AG04450 (cell line): ENCODE data around the gene CDS2. TPM values are rescaled to one million over a fixed set of nuclear protein-coding genes. Genes with fewer than 3 reads are reported as not detected.

Experiments
- CTCF ChIA-PET: fragments of 300-600, 350-600 bp; formaldehyde crosslinking; extraction: SDS; loops from one replicate; lab custom pipeline; 2022; ENCODE audit warnings: antibody characterized with exemption, inconsistent platforms; lab: Charles Lee
- POLR2A ChIA-PET: fragments of 350-600 bp; formaldehyde crosslinking; extraction: SDS; loops from one replicate; lab custom pipeline; 2021; ENCODE audit warnings: antibody characterized with exemption, inconsistent platforms; lab: Yijun Ruan, JAX
- DNase-seq: peaks from one replicate; pipeline ENCODE4 v3.0.0-alpha.2; 2011; ENCODE audit warnings: low read depth, low spot score
- H3K27ac ChIP-seq: one replicate; pipeline ENCODE4 v1.5.1; 2012; ENCODE audit warnings: low read depth, low read length, control low read depth
- H3K27me3 ChIP-seq: one replicate; pipeline ENCODE4 v1.6.0; 2012; ENCODE audit warnings: low read length; ENCODE audit not compliant: control insufficient read depth, insufficient read depth
- H3K4me3 ChIP-seq: 2 replicates; pipeline ENCODE4 v1.5.1; 2011; ENCODE audit warnings: mild to moderate bottlenecking, low read depth, low read length, control low read depth
- H3K9me3 ChIP-seq: 2 replicates; pipeline ENCODE4 v1.5.1; 2012; ENCODE audit warnings: low read length; ENCODE audit not compliant: control insufficient read depth, insufficient read depth
- CTCF ChIP-seq: IDR thresholded peaks from 2 replicates; pipeline ENCODE4 v1.5.1; 2011; ENCODE audit warnings: low read depth, low read length, control low read depth, inconsistent platforms
- polyA plus RNA-seq: library from polyadenylated mRNA; depleted of rRNA; stranded (reverse); fragments of >200 nt; gene quantifications from 2 replicates; pipeline ENCODE4 v1.2.3, GENCODE V29; 2011

CDS2 gene
- polyA plus RNA-seq, 1 experiment, result 48.7 TPM

- ChIA-PET CTCF (interaction anchor here (3.0 to 12.5 kb wide), 2 partner anchors 9 to 57 kb away, joined by 23 to 284 read pairs; partner anchors contain the start of gene CDS2), POLR2A (no interaction called here)
- no peak for TF ChIP-seq CTCF
- Histone ChIP-seq H3K27ac (no peak overlapping the region), H3K27me3 (no peaks in the 10 kb centered on the region), H3K9me3 (no peaks in the 10 kb centered on the region), H3K4me3 (no peak overlapping the region)
- no peak for DNase-seq
Measured at GRCh38 chr20:5183731-5184474, 57.1 kb downstream of the CDS2 start.

- ChIA-PET POLR2A (no interaction called here), CTCF (interaction anchor here (3.0 to 12.5 kb wide), 2 partner anchors 8 to 58 kb away, joined by 23 to 284 read pairs; partner anchors contain the start of gene CDS2)
- no peak for TF ChIP-seq CTCF
Measured at GRCh38 chr20:5184684-5185083, 57.9 kb downstream of the CDS2 start.

GRCh38 chr20:5187122-5187521, 60.3 kb downstream of the CDS2 start:
- Histone ChIP-seq H3K4me3 (no peak overlapping the region), H3K9me3 (no peaks in the 10 kb centered on the region), H3K27ac (no peak overlapping the region), H3K27me3 (no peaks in the 10 kb centered on the region)
- DNase-seq, result no peak
- no peak for TF ChIP-seq CTCF
- ChIA-PET POLR2A (interaction anchor here (0.7 kb wide), 1 partner anchor 33 kb away, joined by 3 read pairs; no protein-coding TSS in a partner anchor), CTCF (interaction anchor here (12.5 kb wide), 1 partner anchor 60 kb away, joined by 284 read pairs; the partner anchor contains the start of gene CDS2)

More at GRCh38 chr20:5184684-5185083, 57.9 kb downstream of the CDS2 start:
- Histone ChIP-seq H3K27ac (no peak overlapping the region), H3K9me3 (no peaks in the 10 kb centered on the region), H3K4me3 (no peak overlapping the region), H3K27me3 (no peaks in the 10 kb centered on the region)
- no peak for DNase-seq

- DNase-seq, result no peak
- POLR2A ChIA-PET, result no interaction called here
Measured at GRCh38 chr20:5188736-5189135, 61.9 kb downstream of the CDS2 start.

More at GRCh38 chr20:5188736-5189135, 61.9 kb downstream of the CDS2 start:
- CTCF ChIA-PET, result interaction anchor here (1.1 to 12.5 kb wide), 2 partner anchors 17 to 62 kb away, joined by 3 to 284 read pairs; partner anchors contain the start of gene CDS2
- Histone ChIP-seq H3K4me3 (no peak overlapping the region), H3K27ac (no peak overlapping the region), H3K27me3 (no peaks in the 10 kb centered on the region), H3K9me3 (no peaks in the 10 kb centered on the region)
- no peak for TF ChIP-seq CTCF
